Esophagus squamous epithelium (tissue), 4 donors: Measurements from ENCODE around the gene SNRPA.

Source experiments
- POLR2A ChIP-seq, 4 donors: fragments of 450-650 bp; IDR thresholded peaks; one replicate each; pipeline ENCODE4 v1.6.1; 2017; ENCODE audit warnings: antibody characterized with exemption in 4 of 4, mild to moderate bottlenecking in 4 of 4, moderate library complexity in 3 of 4
- TF ChIP-seq, protein P1 (sequence below), 6 experiments: fragments of 450-650 bp in 4 of 6; fragments of 200-600 bp in 2 of 6; sonication (generic) in 2 of 6; IDR thresholded peaks; one replicate each; pipeline ENCODE4 v1.5.1; 2016 to 2019; ENCODE audit warnings: antibody characterized with exemption in 6 of 6, mild to moderate bottlenecking in 4 of 6, moderate library complexity in 4 of 6

DNA sequence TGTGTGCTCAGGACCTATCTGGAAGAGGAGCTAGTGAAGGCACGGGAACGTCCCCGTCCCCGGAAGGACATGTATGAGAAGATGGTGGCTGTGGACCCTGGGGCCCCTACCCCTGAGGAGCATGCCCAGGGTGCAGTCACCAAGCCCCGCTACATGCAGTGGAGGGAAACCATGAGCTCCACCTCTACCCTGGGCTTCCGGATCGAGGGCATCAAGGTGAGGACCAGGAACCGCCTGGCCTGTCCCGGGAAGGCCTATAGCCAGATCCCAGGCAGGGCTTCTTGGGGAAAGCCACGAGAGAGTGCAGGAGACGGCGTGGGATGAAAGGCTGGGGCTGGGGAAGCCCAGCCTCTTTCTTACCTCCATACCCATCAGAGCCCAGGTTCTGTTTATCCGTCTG, 17.9 kb upstream of the SNRPA start:
- no peak for TF ChIP-seq POLR2A (IDR thresholded peaks at IDR 0.05)
- TF ChIP-seq, protein P1, sequence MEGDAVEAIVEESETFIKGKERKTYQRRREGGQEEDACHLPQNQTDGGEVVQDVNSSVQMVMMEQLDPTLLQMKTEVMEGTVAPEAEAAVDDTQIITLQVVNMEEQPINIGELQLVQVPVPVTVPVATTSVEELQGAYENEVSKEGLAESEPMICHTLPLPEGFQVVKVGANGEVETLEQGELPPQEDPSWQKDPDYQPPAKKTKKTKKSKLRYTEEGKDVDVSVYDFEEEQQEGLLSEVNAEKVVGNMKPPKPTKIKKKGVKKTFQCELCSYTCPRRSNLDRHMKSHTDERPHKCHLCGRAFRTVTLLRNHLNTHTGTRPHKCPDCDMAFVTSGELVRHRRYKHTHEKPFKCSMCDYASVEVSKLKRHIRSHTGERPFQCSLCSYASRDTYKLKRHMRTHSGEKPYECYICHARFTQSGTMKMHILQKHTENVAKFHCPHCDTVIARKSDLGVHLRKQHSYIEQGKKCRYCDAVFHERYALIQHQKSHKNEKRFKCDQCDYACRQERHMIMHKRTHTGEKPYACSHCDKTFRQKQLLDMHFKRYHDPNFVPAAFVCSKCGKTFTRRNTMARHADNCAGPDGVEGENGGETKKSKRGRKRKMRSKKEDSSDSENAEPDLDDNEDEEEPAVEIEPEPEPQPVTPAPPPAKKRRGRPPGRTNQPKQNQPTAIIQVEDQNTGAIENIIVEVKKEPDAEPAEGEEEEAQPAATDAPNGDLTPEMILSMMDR (IDR thresholded peaks at IDR 0.05): no peak
